ENCODE data around the gene CES2.
"Not testable (repeated sequence)": the region's sequence is repeated elsewhere in the genome, so short reads cannot be mapped to it uniquely, and the experiment has no call there.

Gene CES2

DNA sequence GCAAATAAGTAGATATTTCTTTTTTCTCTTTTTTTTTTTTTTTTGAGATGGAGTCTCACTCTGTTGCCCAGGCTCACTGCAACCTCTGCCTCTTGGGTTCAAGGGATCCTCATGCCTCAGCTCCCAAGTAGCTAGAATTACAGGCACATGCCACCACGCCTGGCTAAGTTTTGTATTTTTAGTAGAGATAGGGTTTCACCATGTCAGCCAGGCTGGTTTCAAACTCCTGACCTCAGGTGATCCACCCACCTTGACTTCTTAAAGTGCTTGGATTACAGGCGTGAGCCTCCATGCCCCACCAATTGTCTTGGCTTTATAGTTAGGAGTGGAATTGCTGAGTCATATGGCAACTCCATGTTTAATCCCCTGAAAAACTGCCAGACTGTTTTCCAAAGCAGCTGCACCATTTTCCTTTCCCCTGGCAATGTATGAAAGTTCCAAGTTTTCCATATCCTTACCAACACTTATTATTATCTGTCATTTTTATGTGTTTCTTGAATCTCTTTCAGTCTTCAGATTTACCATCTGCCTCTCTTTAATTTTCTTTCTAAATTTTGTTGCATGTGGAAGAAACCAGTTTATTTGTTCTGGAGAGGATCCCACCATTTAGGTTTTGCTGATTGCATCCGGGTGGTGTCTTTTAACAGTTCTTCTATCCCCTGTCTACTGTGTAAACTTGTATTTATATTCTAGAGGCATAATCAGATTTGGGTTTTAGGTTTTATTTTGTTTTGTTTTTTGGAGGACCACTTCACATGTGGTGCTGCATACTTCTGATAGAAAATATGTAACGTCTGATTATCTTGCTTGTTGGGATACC lies 15.9 kb downstream of the CES2 start:
- Histone ChIP-seq H3K36me3 (ENCODE audit: control insufficient read depth, insufficient read depth, low read length) (no peaks in the 10 kb centered on the region), H2BK15ac (replicated peaks; ENCODE audit: low read depth) (no peak overlapping the region)

DNA sequence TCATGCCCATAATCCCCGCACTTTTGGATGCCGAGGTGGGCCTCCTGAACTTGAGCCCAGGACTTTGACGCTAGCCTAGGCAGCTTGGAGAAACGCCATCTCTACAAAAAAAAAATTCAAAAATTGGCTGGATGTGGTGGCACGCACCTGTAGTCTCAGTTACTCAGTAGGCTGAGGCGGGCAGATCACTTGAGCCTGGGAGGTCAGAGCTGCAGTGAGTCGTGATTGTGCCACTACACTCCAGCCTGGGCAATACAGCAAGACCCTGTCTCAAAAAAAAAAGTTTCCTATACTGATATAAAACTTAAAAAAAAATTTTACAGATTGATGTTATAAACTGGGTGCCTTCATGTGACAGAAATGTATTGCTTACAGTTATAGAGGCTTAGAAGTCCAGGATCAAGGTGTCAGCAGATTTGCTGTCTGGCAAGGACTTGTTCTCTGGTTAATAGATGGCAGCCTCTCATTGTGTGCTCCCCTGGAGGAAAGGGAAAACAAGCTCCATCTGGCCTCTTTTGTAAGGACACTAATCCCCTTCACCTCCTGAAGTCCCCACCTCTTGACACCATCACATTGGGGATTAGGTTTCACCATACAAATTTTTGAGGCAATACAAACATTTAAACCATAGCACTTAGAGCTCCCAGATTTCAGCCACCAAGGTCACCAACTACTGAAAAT lies 17.3 kb downstream of the CES2 start:
- no peak overlapping the region for H2AK5ac ChIP-seq (ENCODE audit: low read length)
- no peaks in the 10 kb centered on the region for H3K79me1 ChIP-seq (ENCODE audit: low read length)
- H2BK15ac ChIP-seq (replicated peaks; ENCODE audit: low read depth), result no peak overlapping the region
- no peak overlapping the region for H3K23ac ChIP-seq (ENCODE audit: low read length)
- no CpG with 5 or more reads among the region's 7 CpGs for WGBS (ENCODE audit: extremely low coverage, insufficient coverage, low lambda C conversion rate)
- no peak overlapping the region for H3K9ac ChIP-seq (ENCODE audit: low read length)
- H4K8ac ChIP-seq (ENCODE audit: low read depth, low read length), result no peak overlapping the region
- no peak overlapping the region for H3K27ac ChIP-seq (ENCODE audit: low read depth, low read length)
- peaks cover 11% of the 10 kb centered on the region for H3K27me3 ChIP-seq (ENCODE audit: insufficient read depth, low read length, poor library complexity)
- no peaks in the 10 kb centered on the region for H3K79me2 ChIP-seq (ENCODE audit: control insufficient read depth, insufficient read depth, low read length)
- no peak overlapping the region for H2BK120ac ChIP-seq (ENCODE audit: low read depth, low read length)
- H3K4me1 ChIP-seq (ENCODE audit: control insufficient read depth, low read depth, low read length), result no peaks in the 10 kb centered on the region
- H3K36me3 ChIP-seq (ENCODE audit: control insufficient read depth, insufficient read depth, low read length), result no peaks in the 10 kb centered on the region
- H3K4me2 ChIP-seq (ENCODE audit: low read length), result no peak overlapping the region
- H3K56ac ChIP-seq (ENCODE audit: low read length), result no peak overlapping the region
- H3K4ac ChIP-seq (ENCODE audit: low read depth, low read length), result no peak overlapping the region
- no peak for DNase-seq
- no peak overlapping the region for H3K18ac ChIP-seq (ENCODE audit: low read length)
- no peak overlapping the region for H4K5ac ChIP-seq (ENCODE audit: low read length)
- no peak overlapping the region for H2BK5ac ChIP-seq (ENCODE audit: low read length)
- no peak overlapping the region for H3K4me3 ChIP-seq (ENCODE audit: low read length)

More for the DNA sequence above, 15.9 kb downstream of the CES2 start:
- Histone ChIP-seq H3K79me1 (ENCODE audit: low read length) (no peaks in the 10 kb centered on the region), H3K79me2 (ENCODE audit: control insufficient read depth, insufficient read depth, low read length) (no peaks in the 10 kb centered on the region), H3K18ac (ENCODE audit: low read length) (no peak overlapping the region), H4K5ac (ENCODE audit: low read length) (no peak overlapping the region), H3K4ac (ENCODE audit: low read depth, low read length) (no peak overlapping the region), H2BK120ac (ENCODE audit: low read depth, low read length) (no peak overlapping the region), H3K4me2 (ENCODE audit: low read length) (no peak overlapping the region), H4K8ac (ENCODE audit: low read depth, low read length) (no peak overlapping the region), H3K27me3 (ENCODE audit: insufficient read depth, low read length, poor library complexity) (peaks cover 11% of the 10 kb centered on the region), H3K27ac (ENCODE audit: low read depth, low read length) (no peak overlapping the region), H2AK5ac (ENCODE audit: low read length) (no peak overlapping the region), H3K4me3 (ENCODE audit: low read length) (no peak overlapping the region), H3K23ac (ENCODE audit: low read length) (no peak overlapping the region), H3K4me1 (ENCODE audit: control insufficient read depth, low read depth, low read length) (no peaks in the 10 kb centered on the region), H3K56ac (ENCODE audit: low read length) (no peak overlapping the region), H3K9ac (ENCODE audit: low read length) (no peak overlapping the region), H2BK5ac (ENCODE audit: low read length) (no peak overlapping the region)
- peak; percentile 13 for DNase-seq
- WGBS (ENCODE audit: extremely low coverage, insufficient coverage, low lambda C conversion rate), result no CpG with 5 or more reads among the region's 4 CpGs

DNA sequence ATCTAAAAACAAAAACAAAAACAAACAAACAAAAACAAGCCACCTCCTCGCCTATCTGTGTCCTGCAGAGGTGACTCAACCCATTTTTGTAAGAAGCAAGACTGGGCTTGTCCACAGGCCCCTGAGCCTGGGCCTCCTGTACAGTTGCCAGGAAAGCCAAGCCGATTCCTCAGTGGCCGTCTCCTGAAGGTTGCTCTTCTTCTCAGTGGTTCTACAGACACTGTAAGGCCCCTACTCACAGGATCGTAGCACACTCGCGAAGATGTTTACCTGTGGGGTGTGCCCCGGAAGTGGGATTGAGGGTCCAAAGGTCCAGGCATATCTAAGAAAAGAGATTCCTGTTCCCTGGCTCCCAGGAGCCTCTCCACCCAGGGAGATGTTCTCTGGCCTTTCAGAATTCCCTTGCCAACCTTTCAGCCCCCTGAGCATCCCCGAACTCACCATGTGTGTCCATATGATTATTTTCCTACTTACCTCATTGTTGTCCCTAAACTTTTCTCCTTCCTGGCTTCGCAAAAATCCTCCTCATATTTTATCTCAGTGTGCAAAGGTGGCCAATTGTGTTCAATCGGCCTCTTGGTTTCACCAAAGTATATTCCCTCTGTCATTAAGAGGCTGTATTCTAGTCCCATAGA lies 18.3 kb downstream of the CES2 start:
- Histone ChIP-seq H3K79me1 (ENCODE audit: low read length) (no peaks in the 10 kb centered on the region), H3K23ac (ENCODE audit: low read length) (no peak overlapping the region), H3K18ac (ENCODE audit: low read length) (no peak overlapping the region), H2BK120ac (ENCODE audit: low read depth, low read length) (no peak overlapping the region), H3K56ac (ENCODE audit: low read length) (no peak overlapping the region), H4K8ac (ENCODE audit: low read depth, low read length) (no peak overlapping the region), H2BK5ac (ENCODE audit: low read length) (no peak overlapping the region), H4K5ac (ENCODE audit: low read length) (no peak overlapping the region), H3K9ac (ENCODE audit: low read length) (no peak overlapping the region), H3K4me1 (ENCODE audit: control insufficient read depth, low read depth, low read length) (no peaks in the 10 kb centered on the region), H3K4me2 (ENCODE audit: low read length) (no peak overlapping the region), H3K4me3 (ENCODE audit: low read length) (no peak overlapping the region), H3K27ac (ENCODE audit: low read depth, low read length) (no peak overlapping the region), H3K36me3 (ENCODE audit: control insufficient read depth, insufficient read depth, low read length) (no peaks in the 10 kb centered on the region), H3K27me3 (ENCODE audit: insufficient read depth, low read length, poor library complexity) (peaks cover 8% of the 10 kb centered on the region), H3K79me2 (ENCODE audit: control insufficient read depth, insufficient read depth, low read length) (no peaks in the 10 kb centered on the region), H3K4ac (ENCODE audit: low read depth, low read length) (no peak overlapping the region), H2BK15ac (replicated peaks; ENCODE audit: low read depth) (no peak overlapping the region), H2AK5ac (ENCODE audit: low read length) (no peak overlapping the region)
- DNase-seq, result no peak
- no CpG with 5 or more reads among the region's 10 CpGs for WGBS (ENCODE audit: extremely low coverage, insufficient coverage, low lambda C conversion rate)

DNA sequence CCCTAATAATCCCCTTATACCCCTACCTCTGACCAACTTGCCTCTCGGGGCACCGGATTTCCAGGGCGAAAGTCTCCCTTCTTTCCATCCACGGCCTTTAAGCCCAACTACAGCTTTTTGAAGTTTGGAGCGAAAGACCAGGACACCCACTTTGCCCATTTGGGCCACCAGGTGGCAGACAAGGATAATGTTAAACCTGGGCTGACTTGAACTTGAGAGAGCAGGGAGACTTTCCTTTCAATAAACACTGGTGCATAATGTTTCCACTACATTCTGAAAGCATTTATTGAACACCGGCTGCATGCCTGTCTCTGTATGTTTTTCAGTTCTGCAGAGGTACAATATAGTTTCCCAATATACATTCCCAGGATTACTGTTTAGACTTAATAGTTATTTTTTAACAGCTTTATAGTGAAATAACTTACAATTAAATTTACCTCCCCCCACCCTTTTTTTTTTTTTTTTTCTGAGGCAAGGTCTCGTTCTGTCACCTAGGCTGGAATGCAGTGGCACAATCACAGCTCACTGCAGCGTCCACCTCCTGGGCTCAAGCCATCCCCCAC lies 18.9 kb downstream of the CES2 start:
- no peak overlapping the region for H3K4me2 ChIP-seq (ENCODE audit: low read length)
- no peaks in the 10 kb centered on the region for H3K4me1 ChIP-seq (ENCODE audit: control insufficient read depth, low read depth, low read length)
- H4K8ac ChIP-seq (ENCODE audit: low read depth, low read length), result no peak overlapping the region
- peak; percentile 83 for DNase-seq
- no peak overlapping the region for H2BK15ac ChIP-seq (replicated peaks; ENCODE audit: low read depth)
- no peak overlapping the region for H2BK5ac ChIP-seq (ENCODE audit: low read length)
- no peak overlapping the region for H3K23ac ChIP-seq (ENCODE audit: low read length)
- no peak overlapping the region for H3K18ac ChIP-seq (ENCODE audit: low read length)
- H3K4ac ChIP-seq (ENCODE audit: low read depth, low read length), result no peak overlapping the region
- no peak overlapping the region for H2BK120ac ChIP-seq (ENCODE audit: low read depth, low read length)
- H3K79me2 ChIP-seq (ENCODE audit: control insufficient read depth, insufficient read depth, low read length), result no peaks in the 10 kb centered on the region
- no peak overlapping the region for H3K4me3 ChIP-seq (ENCODE audit: low read length)
- no peak overlapping the region for H4K5ac ChIP-seq (ENCODE audit: low read length)
- peaks cover 3% of the 10 kb centered on the region for H3K27me3 ChIP-seq (ENCODE audit: insufficient read depth, low read length, poor library complexity)
- no peaks in the 10 kb centered on the region for H3K36me3 ChIP-seq (ENCODE audit: control insufficient read depth, insufficient read depth, low read length)
- no peak overlapping the region for H3K27ac ChIP-seq (ENCODE audit: low read depth, low read length)
- no peak overlapping the region for H3K56ac ChIP-seq (ENCODE audit: low read length)
- no peak overlapping the region for H3K9ac ChIP-seq (ENCODE audit: low read length)
- WGBS (ENCODE audit: extremely low coverage, insufficient coverage, low lambda C conversion rate), result no CpG with 5 or more reads among the region's 8 CpGs
- no peaks in the 10 kb centered on the region for H3K79me1 ChIP-seq (ENCODE audit: low read length)
- no peak overlapping the region for H2AK5ac ChIP-seq (ENCODE audit: low read length)

DNA sequence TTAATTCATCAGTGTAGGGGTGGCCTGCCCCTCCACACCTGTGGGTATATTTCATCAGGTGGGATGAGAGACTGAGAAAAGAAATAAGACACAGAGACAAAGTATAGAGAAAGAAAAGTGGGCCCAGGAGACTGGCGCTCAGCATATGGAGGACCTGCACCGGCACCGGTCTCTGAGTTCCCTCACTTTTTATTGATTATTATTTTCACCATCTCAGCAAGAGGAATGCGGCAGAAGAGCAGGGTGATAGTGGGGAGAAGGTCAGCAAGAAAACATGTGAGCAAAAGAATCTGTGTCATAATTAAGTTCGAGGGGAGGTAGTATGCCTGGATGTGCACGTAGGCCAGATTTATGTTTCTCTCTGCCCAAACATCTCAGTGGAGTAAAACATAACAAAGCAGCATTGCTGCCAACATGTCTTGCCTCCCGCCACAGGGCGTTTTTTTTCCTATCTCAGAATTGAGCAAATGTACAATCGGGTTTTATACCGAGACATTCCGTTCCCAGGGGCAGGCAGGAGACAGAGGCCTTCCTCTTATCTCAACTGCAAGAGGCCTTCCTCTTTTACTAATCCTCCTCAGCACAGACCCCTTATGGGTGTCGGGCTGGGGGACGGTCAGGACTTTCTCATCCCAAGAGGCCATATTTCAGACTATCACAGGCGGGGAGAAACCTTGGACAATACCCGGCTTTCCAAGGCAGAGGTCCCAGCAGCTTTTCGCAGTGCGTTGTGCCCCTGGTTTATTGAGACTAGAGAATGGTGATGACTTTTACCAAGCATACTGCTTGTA lies 20.2 kb downstream of the CES2 start:
- not testable (repeated sequence) for H3K27me3 ChIP-seq (ENCODE audit: insufficient read depth, low read length, poor library complexity); H3K23ac ChIP-seq (ENCODE audit: low read length); H3K9ac ChIP-seq (ENCODE audit: low read length); H3K27ac ChIP-seq (ENCODE audit: low read depth, low read length); DNase-seq; H3K18ac ChIP-seq (ENCODE audit: low read length); H2BK5ac ChIP-seq (ENCODE audit: low read length); H4K8ac ChIP-seq (ENCODE audit: low read depth, low read length); H3K4ac ChIP-seq (ENCODE audit: low read depth, low read length); H3K79me2 ChIP-seq (ENCODE audit: control insufficient read depth, insufficient read depth, low read length); H2AK5ac ChIP-seq (ENCODE audit: low read length); H2BK15ac ChIP-seq (replicated peaks; ENCODE audit: low read depth); H3K79me1 ChIP-seq (ENCODE audit: low read length); H3K36me3 ChIP-seq (ENCODE audit: control insufficient read depth, insufficient read depth, low read length); H3K4me3 ChIP-seq (ENCODE audit: low read length); H2BK120ac ChIP-seq (ENCODE audit: low read depth, low read length); H4K5ac ChIP-seq (ENCODE audit: low read length); H3K4me2 ChIP-seq (ENCODE audit: low read length); H3K56ac ChIP-seq (ENCODE audit: low read length); H3K4me1 ChIP-seq (ENCODE audit: control insufficient read depth, low read depth, low read length)
- WGBS (ENCODE audit: extremely low coverage, insufficient coverage, low lambda C conversion rate), result no CpG with 5 or more reads among the region's 17 CpGs

Data from mesendoderm (in vitro differentiated cells).